Neural progenitor cell (in vitro differentiated cells): ENCODE results near the gene WDR93. TPM values are rescaled to one million over a fixed set of nuclear protein-coding genes. Genes with fewer than 3 reads are reported as not detected.

Source experiments
- DNase-seq: peaks from one replicate; pipeline ENCODE4 v3.0.0-alpha.2; 2016; ENCODE audit warnings: low spot score
- H2AFZ ChIP-seq: fragments of 200-600 bp; sonication (generic); replicated peaks from 2 replicates; pipeline ENCODE4 v1.6.1; 2016; ENCODE audit warnings: antibody characterized with exemption
- H3F3A ChIP-seq: fragments of 200-600 bp; sonication (generic); 2 replicates; pipeline ENCODE4 v1.6.1; 2016; ENCODE audit warnings: antibody characterized with exemption, low read depth
- H3K27ac ChIP-seq: fragments of 200-600 bp; sonication (generic); 2 replicates; pipeline ENCODE4 v1.5.1; 2016; ENCODE audit warnings: mild to moderate bottlenecking
- H3K27me3 ChIP-seq: fragments of 200-600 bp; sonication (generic); 2 replicates; pipeline ENCODE4 v1.6.1; 2016; ENCODE audit warnings: mild to moderate bottlenecking, moderate library complexity
- H3K36me3 ChIP-seq: fragments of 200-600 bp; sonication (generic); 2 replicates; pipeline ENCODE4 v1.5.1; 2016
- H3K4me1 ChIP-seq: fragments of 200-600 bp; sonication (generic); 2 replicates; pipeline ENCODE4 v1.6.1; 2016; ENCODE audit warnings: mixed run types
- H3K4me2 ChIP-seq: fragments of 200-600 bp; sonication (generic); 2 replicates; pipeline ENCODE4 v1.6.1; 2016
- H3K4me3 ChIP-seq: fragments of 200-600 bp; sonication (generic); 2 replicates; pipeline ENCODE4 v1.5.1; 2016
- H3K79me2 ChIP-seq: fragments of 200-600 bp; sonication (generic); 2 replicates; pipeline ENCODE4 v1.6.1; 2016; ENCODE audit warnings: low read depth
- H3K9ac ChIP-seq: fragments of 200-600 bp; sonication (generic); 2 replicates; pipeline ENCODE4 v1.6.1; 2016
- H3K9me3 ChIP-seq: fragments of 200-600 bp; sonication (generic); 2 replicates; pipeline ENCODE4 v1.5.1; 2016; ENCODE audit warnings: low read depth
- H4K20me1 ChIP-seq: fragments of 200-600 bp; sonication (generic); 2 replicates; pipeline ENCODE4 v1.6.1; 2016; ENCODE audit warnings: low read depth
- H3K27ac Mint-ChIP-seq: 3 replicates; pipeline ENCODE4 v1.8.0; 2021; ENCODE audit warnings: mixed read lengths
- H3K27me3 Mint-ChIP-seq: 2 replicates; pipeline ENCODE4 v1.8.0; 2022; ENCODE audit warnings: low read depth, mild to moderate bottlenecking, inconsistent platforms, moderate library complexity, mixed read lengths; ENCODE audit not compliant: insufficient read depth
- H3K36me3 Mint-ChIP-seq: 3 replicates; pipeline ENCODE4 v1.8.0; 2021; ENCODE audit warnings: mixed read lengths
- H3K4me1 Mint-ChIP-seq: 3 replicates; pipeline ENCODE4 v1.8.0; 2021; ENCODE audit warnings: mixed read lengths
- H3K4me3 Mint-ChIP-seq: 3 replicates; pipeline ENCODE4 v1.8.0; 2021; ENCODE audit warnings: mild to moderate bottlenecking, moderate library complexity, mixed read lengths
- H3K9me3 Mint-ChIP-seq: 3 replicates; pipeline ENCODE4 v1.8.0; 2020; ENCODE audit warnings: mixed read lengths
- CTCF ChIP-seq: fragments of 200-600 bp; sonication (generic); IDR thresholded peaks from 2 replicates; pipeline ENCODE4 v1.5.1; 2017; ENCODE audit warnings: antibody characterized with exemption, mild to moderate bottlenecking
- EZH2 ChIP-seq: fragments of 200-600 bp; sonication (generic); IDR thresholded peaks from 2 replicates; pipeline ENCODE4 v1.6.1; 2017; ENCODE audit warnings: antibody characterized with exemption, mild to moderate bottlenecking, moderate library complexity
- EZH2phosphoT487 ChIP-seq: fragments of 200-600 bp; sonication (generic); IDR thresholded peaks from 2 replicates; pipeline ENCODE4 v1.6.1; 2017; ENCODE audit warnings: antibody characterized with exemption
- total RNA-seq: library from RNA; depleted of rRNA; stranded (reverse); fragments of >200 nt; gene quantifications from 2 replicates; pipeline ENCODE4 v1.2.3, GENCODE V29; 2015; ENCODE audit warnings: low replicate concordance

WDR93 gene
- total RNA-seq, 1 donor from 2014 or later, result 0.51 TPM

- Histone ChIP-seq H3K4me2 (no peak overlapping the region), H3K4me1 (no peaks in the 10 kb centered on the region), H4K20me1 (no peaks in the 10 kb centered on the region), H3F3A (no peaks in the 10 kb centered on the region), H3K9ac (no peak overlapping the region), H3K36me3 (no peaks in the 10 kb centered on the region), H3K4me3 (no peak overlapping the region), H3K27ac (no peak overlapping the region), H3K9me3 (peaks cover 6% of the 10 kb centered on the region), H3K27me3 (peaks cover 8% of the 10 kb centered on the region), H3K79me2 (no peaks in the 10 kb centered on the region), H2AFZ (no peak overlapping the region)
- peaks cover 5% of the 10 kb centered on the region for H3K27me3 Mint-ChIP-seq
- peaks cover 6% of the 10 kb centered on the region for H3K4me1 Mint-ChIP-seq
- H3K9me3 Mint-ChIP-seq, result peaks cover 16% of the 10 kb centered on the region
- no peak overlapping the region for H3K4me3 Mint-ChIP-seq
- TF ChIP-seq CTCF (no peak), EZH2 (no peak), EZH2phosphoT487 (no peak)
- no peak for DNase-seq
- no peaks in the 10 kb centered on the region for H3K36me3 Mint-ChIP-seq
- H3K27ac Mint-ChIP-seq, result peak overlapping the region; percentile 63
Measured at GRCh38 chr15:89783111-89783860, 92.7 kb downstream of the WDR93 start.

- peaks cover 6% of the 10 kb centered on the region for H3K9me3 ChIP-seq
- DNase-seq, result no peak
- Mint-ChIP-seq H3K4me1 (peaks cover 6% of the 10 kb centered on the region), H3K27ac (no peak overlapping the region), H3K9me3 (peaks cover 16% of the 10 kb centered on the region), H3K4me3 (no peak overlapping the region), H3K27me3 (peaks cover 5% of the 10 kb centered on the region), H3K36me3 (no peaks in the 10 kb centered on the region)
- H3K27me3 ChIP-seq, result no peaks in the 10 kb centered on the region
- TF ChIP-seq EZH2, result no peak
- TF ChIP-seq EZH2phosphoT487, result no peak
- TF ChIP-seq CTCF, result no peak
- H3F3A ChIP-seq, result no peaks in the 10 kb centered on the region
- no peak overlapping the region for H3K4me3 ChIP-seq
- H3K79me2 ChIP-seq, result no peaks in the 10 kb centered on the region
- H4K20me1 ChIP-seq, result no peaks in the 10 kb centered on the region
- H3K27ac ChIP-seq, result no peak overlapping the region
- H3K9ac ChIP-seq, result no peak overlapping the region
- H3K4me2 ChIP-seq, result no peak overlapping the region
- H3K4me1 ChIP-seq, result no peaks in the 10 kb centered on the region
- H3K36me3 ChIP-seq, result no peaks in the 10 kb centered on the region
- H2AFZ ChIP-seq, result no peak overlapping the region
Measured at GRCh38 chr15:89783861-89784685, 93.5 kb downstream of the WDR93 start.

GRCh38 chr15:89784686-89784960, 94.0 kb downstream of the WDR93 start:
- H3K27ac Mint-ChIP-seq, result no peak overlapping the region
- no peaks in the 10 kb centered on the region for H4K20me1 ChIP-seq
- H3K4me1 ChIP-seq, result no peaks in the 10 kb centered on the region
- peaks cover 16% of the 10 kb centered on the region for H3K9me3 Mint-ChIP-seq
- no peaks in the 10 kb centered on the region for H3F3A ChIP-seq
- H3K27me3 Mint-ChIP-seq, result peaks cover 5% of the 10 kb centered on the region
- no peak overlapping the region for H3K9ac ChIP-seq
- H3K79me2 ChIP-seq, result no peaks in the 10 kb centered on the region
- no peaks in the 10 kb centered on the region for H3K27me3 ChIP-seq
- no peaks in the 10 kb centered on the region for H3K36me3 Mint-ChIP-seq
- no peak overlapping the region for H3K27ac ChIP-seq
- peaks cover 6% of the 10 kb centered on the region for H3K9me3 ChIP-seq
- no peaks in the 10 kb centered on the region for H3K36me3 ChIP-seq
- no peak for TF ChIP-seq CTCF
- no peak for DNase-seq
- H3K4me3 Mint-ChIP-seq, result no peak overlapping the region
- H3K4me2 ChIP-seq, result no peak overlapping the region
- H2AFZ ChIP-seq, result no peak overlapping the region
- no peak overlapping the region for H3K4me3 ChIP-seq
- H3K4me1 Mint-ChIP-seq, result peaks cover 6% of the 10 kb centered on the region
